Colonic mucosa (tissue), 4 donors: ENCODE data around the gene TNFRSF1B. TPM values are rescaled to one million over a fixed set of nuclear protein-coding genes. Genes with fewer than 3 reads are reported as not detected.

Experiments
- DNase-seq: peaks from one replicate; pipeline ENCODE4 v3.0.0-alpha.2; 2020
- H3K27ac ChIP-seq: fragments of 200-600 bp; one replicate; pipeline ENCODE4 v1.8.0; 2021
- H3K27me3 ChIP-seq: fragments of 200-600 bp; one replicate; pipeline ENCODE4 v1.8.0; 2021
- H3K36me3 ChIP-seq: fragments of 200-600 bp; one replicate; pipeline ENCODE4 v1.8.0; 2021
- H3K4me1 ChIP-seq: fragments of 200-600 bp; one replicate; pipeline ENCODE4 v1.8.0; 2021; ENCODE audit warnings: mild to moderate bottlenecking
- H3K4me3 ChIP-seq: fragments of 200-600 bp; one replicate; pipeline ENCODE4 v1.8.0; 2021
- H3K9ac ChIP-seq, 2 donors: one replicate each; pipeline ENCODE4 v1.7.0; 2013; ENCODE audit warnings: control low read depth in 2 of 2, low read depth in 2 of 2, low read length in 2 of 2
- H3K9me3 ChIP-seq: fragments of 200-600 bp; one replicate; pipeline ENCODE4 v1.8.0; 2021
- intact Hi-C: fragments of 100-400 bp; cut with DNase I; formaldehyde crosslinking; loops from one replicate; pipeline ENCODE4 v1.14.1; 2022
- total RNA-seq, 2 donors: library from RNA; stranded (reverse); fragmentation: NEBNext Ultra II Directional in 1 of 2; extraction: Animal tissue kit (Norgen Biotek cat#: 25700) in 1 of 2; gene quantifications; one replicate each; pipeline ENCODE4 v1.2.1, GENCODE V29; 2021
- TF ChIP-seq, protein P1 (sequence below): fragments of 200-600 bp; IDR thresholded peaks from one replicate; pipeline ENCODE4 v1.8.0; 2022; ENCODE audit warnings: antibody characterized with exemption, mild to moderate bottlenecking
- donor health status: healthy.
- donor health status: DM: no; HTN: no; CAD: no.
- donor health status: DM: no; HTN: no; CAD: no.

Gene TNFRSF1B
- total RNA-seq, 2 donors from 2014 or later, result 27.2 to 28.1 TPM

DNA sequence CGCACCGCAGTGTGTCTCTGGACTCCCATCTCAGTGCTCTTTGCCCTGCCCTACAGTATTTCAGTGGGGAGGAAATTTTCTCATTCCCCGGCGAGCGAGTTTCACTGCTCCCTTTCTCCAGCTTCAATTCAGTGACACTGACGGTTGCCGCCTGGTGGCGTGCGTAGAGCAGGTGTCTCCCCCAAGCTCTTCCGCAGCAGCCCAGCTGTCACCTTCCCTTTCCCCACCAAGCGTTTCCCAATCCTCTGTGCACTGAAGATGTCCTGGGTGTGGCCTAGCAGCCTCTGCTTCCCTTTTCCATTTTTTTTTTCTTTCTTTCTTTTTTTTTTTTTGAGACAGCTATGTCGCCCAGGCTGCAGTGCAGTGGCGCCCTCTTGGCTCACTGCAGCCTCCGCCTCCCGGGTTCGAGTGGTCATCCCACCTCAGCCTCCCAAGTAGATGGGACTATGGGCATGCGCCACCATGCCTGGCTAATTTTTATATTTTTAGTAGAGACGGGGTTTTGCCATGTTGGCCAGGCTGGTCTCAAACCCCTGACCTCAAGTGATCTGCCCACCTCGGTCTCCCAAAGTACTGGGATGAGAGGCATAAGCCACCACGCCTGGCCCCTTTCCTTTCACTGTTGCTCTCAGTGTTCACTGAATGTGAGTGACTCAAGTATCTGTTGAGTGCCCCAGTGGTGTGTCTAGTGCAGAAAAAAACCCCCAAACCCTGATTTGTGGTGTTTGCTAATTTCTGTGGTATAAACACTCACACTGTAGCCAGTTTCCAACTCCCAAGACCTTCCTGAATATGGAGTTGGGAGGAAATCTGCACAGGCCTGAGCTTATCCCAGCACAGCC, 30.1 kb downstream of the TNFRSF1B start:
- no peaks in the 10 kb centered on the region for H3K36me3 ChIP-seq
- no peaks in the 10 kb centered on the region for H3K4me1 ChIP-seq
- no peak overlapping the region for H3K27ac ChIP-seq
- no peak for DNase-seq
- intact Hi-C loops, result no loop called here
- H3K9me3 ChIP-seq, result no peaks in the 10 kb centered on the region
- no peak overlapping the region for H3K9ac ChIP-seq
- no peaks in the 10 kb centered on the region for H3K27me3 ChIP-seq
- TF ChIP-seq, protein P1, sequence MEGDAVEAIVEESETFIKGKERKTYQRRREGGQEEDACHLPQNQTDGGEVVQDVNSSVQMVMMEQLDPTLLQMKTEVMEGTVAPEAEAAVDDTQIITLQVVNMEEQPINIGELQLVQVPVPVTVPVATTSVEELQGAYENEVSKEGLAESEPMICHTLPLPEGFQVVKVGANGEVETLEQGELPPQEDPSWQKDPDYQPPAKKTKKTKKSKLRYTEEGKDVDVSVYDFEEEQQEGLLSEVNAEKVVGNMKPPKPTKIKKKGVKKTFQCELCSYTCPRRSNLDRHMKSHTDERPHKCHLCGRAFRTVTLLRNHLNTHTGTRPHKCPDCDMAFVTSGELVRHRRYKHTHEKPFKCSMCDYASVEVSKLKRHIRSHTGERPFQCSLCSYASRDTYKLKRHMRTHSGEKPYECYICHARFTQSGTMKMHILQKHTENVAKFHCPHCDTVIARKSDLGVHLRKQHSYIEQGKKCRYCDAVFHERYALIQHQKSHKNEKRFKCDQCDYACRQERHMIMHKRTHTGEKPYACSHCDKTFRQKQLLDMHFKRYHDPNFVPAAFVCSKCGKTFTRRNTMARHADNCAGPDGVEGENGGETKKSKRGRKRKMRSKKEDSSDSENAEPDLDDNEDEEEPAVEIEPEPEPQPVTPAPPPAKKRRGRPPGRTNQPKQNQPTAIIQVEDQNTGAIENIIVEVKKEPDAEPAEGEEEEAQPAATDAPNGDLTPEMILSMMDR, result no peak
- H3K4me3 ChIP-seq, result no peak overlapping the region

DNA sequence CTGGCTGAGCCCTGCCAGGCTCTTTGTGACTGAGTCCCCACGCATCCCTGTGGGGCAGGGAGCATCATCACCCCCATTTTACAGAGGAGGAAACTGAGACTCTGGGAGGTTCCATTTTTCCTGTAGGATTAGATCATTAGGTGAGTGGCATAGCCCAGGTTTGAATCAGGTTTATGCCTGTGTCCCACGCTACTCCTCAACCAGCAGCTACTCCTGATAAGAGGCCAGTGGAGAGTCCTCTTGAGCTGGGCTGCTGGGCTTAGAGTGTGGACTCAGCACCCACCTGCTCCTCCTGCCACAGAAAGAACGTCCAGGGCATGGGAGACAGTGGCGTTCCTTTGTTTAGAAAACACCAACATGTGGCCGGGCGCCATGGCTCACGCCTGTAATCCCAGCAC, 30.7 kb downstream of the TNFRSF1B start:
- H3K4me3 ChIP-seq, result no peak overlapping the region
- TF ChIP-seq, protein P1, result no peak
- no peaks in the 10 kb centered on the region for H3K27me3 ChIP-seq
- H3K4me1 ChIP-seq, result no peaks in the 10 kb centered on the region
- H3K36me3 ChIP-seq, result no peaks in the 10 kb centered on the region
- no peaks in the 10 kb centered on the region for H3K9me3 ChIP-seq
- intact Hi-C loops, result no loop called here
- no peak overlapping the region for H3K9ac ChIP-seq
- DNase-seq, result no peak
- H3K27ac ChIP-seq, result no peak overlapping the region

DNA sequence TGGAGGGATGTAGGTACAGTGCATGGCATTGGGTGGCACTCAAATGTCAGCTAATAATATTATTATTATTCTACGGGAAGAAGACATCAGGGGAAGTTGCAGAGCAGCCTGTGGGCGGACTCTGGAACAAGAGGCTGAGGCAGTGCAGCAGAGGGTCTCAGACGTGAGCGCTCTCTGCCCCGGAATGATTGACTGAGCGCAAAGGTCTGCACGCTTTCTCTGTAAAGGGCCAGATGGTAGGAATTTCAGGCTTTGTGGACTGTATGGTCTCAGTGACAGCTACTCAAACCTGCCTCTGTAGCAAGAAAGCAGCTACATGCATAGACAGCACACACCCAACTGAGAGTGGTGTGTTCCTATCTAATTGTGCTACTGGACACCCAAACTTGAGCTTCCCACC, 33.4 kb downstream of the TNFRSF1B start:
- no peak overlapping the region for H3K9ac ChIP-seq
- intact Hi-C loops, result no loop called here
- no peaks in the 10 kb centered on the region for H3K27me3 ChIP-seq
- no peak overlapping the region for H3K4me3 ChIP-seq
- no peak for DNase-seq
- H3K27ac ChIP-seq, result no peak overlapping the region
- H3K9me3 ChIP-seq, result no peaks in the 10 kb centered on the region
- TF ChIP-seq, protein P1, result no peak
- no peaks in the 10 kb centered on the region for H3K36me3 ChIP-seq
- H3K4me1 ChIP-seq, result no peaks in the 10 kb centered on the region

DNA sequence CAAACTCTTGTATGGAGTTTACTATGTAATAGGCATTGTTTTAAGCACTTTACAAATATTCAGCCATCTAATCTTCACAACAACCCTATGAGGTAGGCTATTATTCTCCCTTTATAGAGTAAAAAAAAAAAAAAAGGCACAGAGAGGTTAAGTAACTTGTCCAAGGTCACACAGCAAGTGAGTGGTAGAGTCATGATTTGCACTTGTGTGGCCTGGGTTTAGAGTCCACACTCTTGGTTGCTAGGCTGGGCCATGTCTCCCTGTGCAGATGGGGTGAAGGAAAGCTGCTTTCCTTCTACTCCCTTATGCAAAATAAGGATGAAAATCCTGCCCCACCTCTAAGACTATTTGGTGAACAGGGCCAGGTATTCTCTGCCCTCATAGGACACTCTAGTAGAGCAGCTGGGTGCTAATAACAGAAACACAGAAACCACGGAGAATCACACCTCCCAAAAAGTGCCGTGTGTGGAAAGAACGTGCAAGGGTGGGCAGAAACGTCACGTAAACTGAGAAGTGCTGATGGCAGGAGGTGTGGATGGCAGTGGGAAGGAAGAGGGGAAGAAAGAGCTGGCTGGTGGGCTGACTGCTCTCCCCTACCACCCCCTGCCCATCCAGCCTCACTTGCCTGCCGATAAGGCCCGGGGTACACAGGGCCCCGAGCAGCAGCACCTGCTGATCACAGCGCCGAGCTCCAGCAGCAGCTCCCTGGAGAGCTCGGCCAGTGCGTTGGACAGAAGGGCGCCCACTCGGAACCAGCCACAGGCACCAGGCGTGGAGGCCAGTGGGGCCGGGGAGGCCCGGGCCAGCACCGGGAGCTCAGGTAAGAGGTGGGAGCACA, 34.8 kb downstream of the TNFRSF1B start:
- no peak for DNase-seq
- H3K4me3 ChIP-seq, result no peak overlapping the region

DNA sequence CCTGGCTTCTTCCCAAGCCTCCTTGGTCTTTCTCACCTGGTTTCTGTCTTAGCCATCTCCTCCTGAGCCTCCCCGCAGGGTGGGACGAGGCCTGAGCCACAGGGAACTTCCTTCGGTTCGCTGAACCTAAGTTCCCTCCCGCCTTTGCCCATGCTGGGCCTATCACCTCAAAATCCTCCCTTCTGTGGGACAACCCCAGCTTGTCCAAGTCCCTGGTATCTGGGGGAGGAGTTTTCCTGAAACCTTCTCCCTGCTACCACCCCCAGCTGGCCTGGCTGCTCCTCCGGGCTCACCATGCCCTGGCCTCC, 35.4 kb downstream of the TNFRSF1B start:
- no peaks in the 10 kb centered on the region for H3K9me3 ChIP-seq
- intact Hi-C loops, result no loop called here
- H3K36me3 ChIP-seq, result no peaks in the 10 kb centered on the region
- no peak overlapping the region for H3K4me3 ChIP-seq
- no peak overlapping the region for H3K9ac ChIP-seq
- H3K27ac ChIP-seq, result no peak overlapping the region
- H3K4me1 ChIP-seq, result no peaks in the 10 kb centered on the region
- TF ChIP-seq, protein P1, result no peak
- no peak for DNase-seq
- no peaks in the 10 kb centered on the region for H3K27me3 ChIP-seq

More for the DNA sequence above, 34.8 kb downstream of the TNFRSF1B start:
- Histone ChIP-seq H3K9me3 (no peaks in the 10 kb centered on the region), H3K36me3 (no peaks in the 10 kb centered on the region), H3K4me1 (no peaks in the 10 kb centered on the region), H3K27me3 (no peaks in the 10 kb centered on the region), H3K9ac (no peak overlapping the region), H3K27ac (no peak overlapping the region)
- TF ChIP-seq, protein P1, result no peak
- intact Hi-C loops, result no loop called here
